Left lung (tissue), 10 donors: Measurements from ENCODE around the gene CDKN2C. TPM values are rescaled to one million over a fixed set of nuclear protein-coding genes. Genes with fewer than 3 reads are reported as not detected.
"Not testable (repeated sequence)": the region's sequence is repeated elsewhere in the genome, so short reads cannot be mapped to it uniquely, and the experiment has no call there.

Experiments
- ATAC-seq: fragments of 200-7000 bp; cut with Tn5 transposase; one replicate; pipeline ENCODE4 v1.9.1; 2020; ENCODE audit warnings: moderate library complexity
- DNase-seq, 4 donors: peaks; one replicate each; pipeline ENCODE4 v3.0.0-alpha.2; 2013 to 2020
- H3K27ac ChIP-seq, 2 donors: fragments of 200-600 bp; sonication (generic) in 1 of 2; one replicate each; pipeline versions ENCODE4 v1.5.0 to v1.8.0; 2020 to 2021
- H3K27me3 ChIP-seq, 2 donors: fragments of 200-600 bp; sonication (generic) in 1 of 2; one replicate each; pipeline versions ENCODE4 v1.5.0 to v1.8.0; 2020 to 2021
- H3K36me3 ChIP-seq, 2 donors: fragments of 200-600 bp; sonication (generic) in 1 of 2; one replicate each; pipeline versions ENCODE4 v1.5.0 to v1.8.0; 2020 to 2021
- H3K4me1 ChIP-seq, 2 donors: fragments of 200-600 bp; one replicate each; pipeline ENCODE4 v1.8.0; 2021
- H3K4me3 ChIP-seq, 2 donors: fragments of 200-600 bp; sonication (generic) in 1 of 2; one replicate each; pipeline versions ENCODE4 v1.5.0 to v1.8.0; 2020 to 2021; ENCODE audit warnings: mild to moderate bottlenecking in 1 of 2
- H3K9me3 ChIP-seq, 2 donors: fragments of 200-600 bp; sonication (generic) in 1 of 2; one replicate each; pipeline versions ENCODE4 v1.5.0 to v1.8.0; 2020 to 2021
- intact Hi-C, 2 donors: fragments of 100-400 bp; cut with DNase I; formaldehyde crosslinking; loops; one replicate each; pipeline versions ENCODE4 v1.11.2 to v1.14.2; 2022
- polyA plus RNA-seq, 6 donors: library from polyadenylated mRNA; unstranded; fragments of 120-200 nt; gene quantifications; one replicate each; pipeline ENCODE4 v1.2.1, GENCODE V29; 2013; ENCODE audit not compliant: insufficient read length in 6 of 6
- total RNA-seq, 2 donors: library from RNA; stranded (reverse); fragmentation: NEBNext Ultra II Directional; extraction: Animal tissue kit (Norgen Biotek cat#: 25700); gene quantifications; one replicate each; pipeline ENCODE4 v1.2.1, GENCODE V29; 2021
- TF ChIP-seq, protein P1 (sequence below), 2 donors: fragments of 200-600 bp; sonication (generic) in 1 of 2; IDR thresholded peaks; one replicate each; pipeline versions ENCODE4 v1.5.0 to v1.8.0; 2021; ENCODE audit warnings: antibody characterized with exemption in 2 of 2
- donor health status: DM: no; HTN: yes; CAD: no.
- donor health status: DM: no; HTN: no; CAD: no.

CDKN2C gene
- total and polyA plus RNA-seq, 8 donors, result 12.3 to 35.5 (median 18.3) TPM

DNA sequence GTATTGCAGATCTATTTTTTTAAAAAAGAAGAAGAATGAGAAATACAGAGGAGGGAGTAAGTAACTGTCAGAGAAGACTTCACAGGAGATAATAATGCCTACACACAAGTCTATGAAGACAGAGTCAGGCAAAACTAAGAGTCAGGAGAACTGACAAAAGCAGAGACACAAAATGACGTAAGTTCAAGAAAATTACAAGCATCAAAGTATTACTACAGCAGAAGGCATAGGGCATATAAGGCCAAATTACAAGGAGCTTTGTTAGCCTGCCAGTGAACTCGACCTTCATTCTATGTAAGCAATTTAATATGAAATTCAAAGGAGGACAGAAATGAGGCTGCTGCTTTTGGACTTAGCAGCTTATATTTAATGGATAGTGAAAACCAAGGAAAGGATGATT, 33.7 kb upstream of the CDKN2C start:
- Histone ChIP-seq H3K4me1 (no peaks in the 10 kb centered on the region), H3K4me3 (no peak overlapping the region), H3K9me3 (no peaks in the 10 kb centered on the region), H3K36me3 (no peaks in the 10 kb centered on the region), H3K27me3 (no peaks in the 10 kb centered on the region), H3K27ac (no peak overlapping the region)
- TF ChIP-seq, protein P1, sequence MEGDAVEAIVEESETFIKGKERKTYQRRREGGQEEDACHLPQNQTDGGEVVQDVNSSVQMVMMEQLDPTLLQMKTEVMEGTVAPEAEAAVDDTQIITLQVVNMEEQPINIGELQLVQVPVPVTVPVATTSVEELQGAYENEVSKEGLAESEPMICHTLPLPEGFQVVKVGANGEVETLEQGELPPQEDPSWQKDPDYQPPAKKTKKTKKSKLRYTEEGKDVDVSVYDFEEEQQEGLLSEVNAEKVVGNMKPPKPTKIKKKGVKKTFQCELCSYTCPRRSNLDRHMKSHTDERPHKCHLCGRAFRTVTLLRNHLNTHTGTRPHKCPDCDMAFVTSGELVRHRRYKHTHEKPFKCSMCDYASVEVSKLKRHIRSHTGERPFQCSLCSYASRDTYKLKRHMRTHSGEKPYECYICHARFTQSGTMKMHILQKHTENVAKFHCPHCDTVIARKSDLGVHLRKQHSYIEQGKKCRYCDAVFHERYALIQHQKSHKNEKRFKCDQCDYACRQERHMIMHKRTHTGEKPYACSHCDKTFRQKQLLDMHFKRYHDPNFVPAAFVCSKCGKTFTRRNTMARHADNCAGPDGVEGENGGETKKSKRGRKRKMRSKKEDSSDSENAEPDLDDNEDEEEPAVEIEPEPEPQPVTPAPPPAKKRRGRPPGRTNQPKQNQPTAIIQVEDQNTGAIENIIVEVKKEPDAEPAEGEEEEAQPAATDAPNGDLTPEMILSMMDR (IDR thresholded peaks at IDR 0.05), result no peak
- intact Hi-C loops, result no loop called here
- no peak for DNase-seq
- ATAC-seq, result no peak

DNA sequence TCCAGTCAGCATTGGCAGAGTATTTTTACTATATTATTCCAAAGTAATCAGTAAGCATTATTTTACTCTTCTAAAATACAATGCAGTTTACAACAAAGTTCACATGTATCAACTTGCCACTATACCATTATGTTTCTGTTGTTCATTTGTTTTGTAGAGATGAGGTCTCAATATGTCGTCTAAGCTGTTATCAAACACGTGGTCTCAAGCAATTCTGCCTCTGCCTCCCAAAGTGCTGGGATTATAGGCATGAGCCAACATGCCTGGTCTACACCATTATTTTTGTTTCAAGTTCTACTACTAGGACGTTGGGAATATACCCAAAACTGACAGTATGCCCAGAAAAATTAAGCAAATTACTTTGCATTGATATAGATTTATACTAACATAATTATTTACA, 29.8 kb upstream of the CDKN2C start:
- H3K4me1 ChIP-seq, result no peaks in the 10 kb centered on the region
- peaks cover 0 to 3% of the 10 kb centered on the region in 2 donors for H3K36me3 ChIP-seq
- intact Hi-C loops, result no loop called here
- H3K27ac ChIP-seq, result no peak overlapping the region
- TF ChIP-seq, protein P1 (IDR thresholded peaks at IDR 0.05), result no peak
- no peaks in the 10 kb centered on the region for H3K27me3 ChIP-seq
- H3K4me3 ChIP-seq, result no peak overlapping the region
- ATAC-seq, result no peak
- no peaks in the 10 kb centered on the region for H3K9me3 ChIP-seq
- DNase-seq, result no peak

DNA sequence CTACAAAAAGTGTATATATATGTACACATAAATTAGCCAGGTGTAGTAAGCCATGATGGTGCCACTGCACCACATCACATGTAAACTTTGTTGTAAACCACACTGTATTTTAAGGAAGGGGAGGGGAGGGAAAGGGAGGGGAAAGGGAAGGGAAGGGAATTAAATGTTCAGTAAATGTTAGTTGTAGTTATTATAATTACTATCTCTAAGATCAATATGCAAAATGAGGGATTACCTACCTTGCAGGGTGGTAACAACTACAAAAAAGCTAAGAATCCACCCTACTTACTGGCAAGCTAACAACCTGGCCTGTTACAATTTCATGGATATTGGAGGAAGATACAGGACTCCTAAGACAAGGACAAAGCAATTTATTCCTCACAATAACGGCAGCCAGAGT, 27.7 kb upstream of the CDKN2C start:
- Histone ChIP-seq H3K27ac (no peak overlapping the region), H3K4me3 (no peak overlapping the region), H3K27me3 (no peaks in the 10 kb centered on the region), H3K9me3 (no peaks in the 10 kb centered on the region), H3K36me3 (peaks cover 0 to 3% of the 10 kb centered on the region in 2 donors), H3K4me1 (no peaks in the 10 kb centered on the region)
- DNase-seq (no peak), ATAC-seq (no peak)
- intact Hi-C loops, result no loop called here
- TF ChIP-seq, protein P1 (IDR thresholded peaks at IDR 0.05), result no peak

DNA sequence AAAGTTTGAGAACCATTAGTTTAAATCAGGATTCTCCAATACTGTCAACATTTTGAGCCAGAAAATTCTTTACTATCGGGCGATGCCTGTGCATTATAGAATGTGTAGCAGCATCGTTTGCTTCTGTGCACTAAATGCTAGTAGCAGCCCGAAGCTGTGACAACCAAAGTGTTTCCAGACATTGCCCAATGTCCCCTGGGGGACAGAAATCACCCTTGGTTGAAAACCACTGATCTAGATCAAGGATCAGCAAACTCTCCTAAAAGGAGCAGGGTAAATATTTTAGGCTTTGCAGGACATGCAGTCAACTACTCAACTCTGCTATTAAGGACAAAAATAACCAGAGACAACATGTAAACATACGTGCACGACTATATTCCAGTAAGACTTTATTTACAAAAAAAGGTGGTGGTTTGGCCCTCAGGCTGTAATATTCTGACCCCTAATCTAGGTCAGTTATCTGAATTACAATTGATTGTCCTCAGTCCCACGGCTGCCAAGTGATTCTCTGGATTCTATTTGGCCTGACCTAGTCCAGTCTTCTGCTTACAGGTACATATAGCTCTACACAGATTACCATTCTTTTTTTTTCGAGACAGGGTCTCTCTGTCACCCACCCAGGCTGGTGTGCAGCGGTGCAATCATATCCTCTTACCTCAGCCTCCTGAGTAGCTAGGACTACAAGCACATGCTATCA, 20.6 kb upstream of the CDKN2C start:
- H3K27ac ChIP-seq, result no peak overlapping the region
- intact Hi-C loops, result no loop called here
- ATAC-seq, result no peak
- no peak for DNase-seq
- H3K4me3 ChIP-seq, result no peak overlapping the region
- H3K9me3 ChIP-seq, result no peaks in the 10 kb centered on the region
- TF ChIP-seq, protein P1 (IDR thresholded peaks at IDR 0.05), result no peak
- no peaks in the 10 kb centered on the region for H3K27me3 ChIP-seq
- H3K4me1 ChIP-seq, result no peaks in the 10 kb centered on the region
- H3K36me3 ChIP-seq, result no peaks in the 10 kb centered on the region

DNA sequence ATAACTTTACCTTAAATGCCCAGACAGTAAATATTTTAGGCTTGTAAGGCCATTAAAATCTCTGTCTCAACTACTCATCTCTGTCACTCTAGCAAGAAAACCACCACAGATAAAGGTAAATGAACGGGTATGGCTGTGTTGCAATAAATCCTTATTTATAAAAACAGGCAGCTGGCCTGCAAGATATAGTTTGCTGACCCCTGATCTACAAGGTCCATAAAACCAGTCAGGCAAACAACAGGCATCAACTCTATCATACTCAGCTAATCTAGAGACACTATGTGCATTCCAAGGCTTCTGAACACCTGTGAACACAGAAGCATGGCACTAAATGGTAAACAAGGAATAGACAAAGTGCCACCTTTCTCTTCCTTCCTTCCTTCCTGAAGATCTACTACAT, 19.6 kb upstream of the CDKN2C start:
- TF ChIP-seq, protein P1 (IDR thresholded peaks at IDR 0.05), result no peak
- no peak for ATAC-seq
- Histone ChIP-seq H3K27ac (no peak overlapping the region), H3K36me3 (no peaks in the 10 kb centered on the region), H3K4me3 (no peak overlapping the region), H3K27me3 (no peaks in the 10 kb centered on the region), H3K4me1 (no peaks in the 10 kb centered on the region), H3K9me3 (no peaks in the 10 kb centered on the region)
- no peak for DNase-seq
- intact Hi-C loops, result no loop called here

DNA sequence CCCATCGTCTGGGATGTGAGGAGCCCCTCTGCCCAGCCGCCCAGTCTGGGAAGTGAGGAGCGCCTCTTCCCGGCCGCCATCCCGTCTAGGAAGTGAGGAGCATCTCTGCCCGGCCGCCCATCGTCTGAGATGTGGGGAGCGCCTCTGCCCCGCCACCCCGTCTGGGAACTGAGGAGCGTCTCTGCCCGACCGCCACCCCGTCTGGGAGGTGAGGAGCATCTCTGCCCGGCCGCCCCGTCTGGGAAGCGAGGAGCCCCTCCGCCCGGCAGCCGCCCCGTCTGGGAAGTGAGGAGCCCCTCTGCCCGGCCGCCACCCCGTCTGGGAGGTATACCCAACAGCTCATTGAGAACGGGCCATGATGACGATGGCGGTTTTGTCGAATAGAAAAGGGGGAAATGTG, 17.5 kb upstream of the CDKN2C start:
- intact Hi-C loops, ATAC-seq, H3K4me3 ChIP-seq, H3K27ac ChIP-seq, H3K36me3 ChIP-seq, H3K9me3 ChIP-seq, H3K4me1 ChIP-seq, H3K27me3 ChIP-seq: not testable (repeated sequence)
- peak in 1 of 4 donors; percentile 50 for DNase-seq
